Measurements from ENCODE around the gene KLHL14.

DNA sequence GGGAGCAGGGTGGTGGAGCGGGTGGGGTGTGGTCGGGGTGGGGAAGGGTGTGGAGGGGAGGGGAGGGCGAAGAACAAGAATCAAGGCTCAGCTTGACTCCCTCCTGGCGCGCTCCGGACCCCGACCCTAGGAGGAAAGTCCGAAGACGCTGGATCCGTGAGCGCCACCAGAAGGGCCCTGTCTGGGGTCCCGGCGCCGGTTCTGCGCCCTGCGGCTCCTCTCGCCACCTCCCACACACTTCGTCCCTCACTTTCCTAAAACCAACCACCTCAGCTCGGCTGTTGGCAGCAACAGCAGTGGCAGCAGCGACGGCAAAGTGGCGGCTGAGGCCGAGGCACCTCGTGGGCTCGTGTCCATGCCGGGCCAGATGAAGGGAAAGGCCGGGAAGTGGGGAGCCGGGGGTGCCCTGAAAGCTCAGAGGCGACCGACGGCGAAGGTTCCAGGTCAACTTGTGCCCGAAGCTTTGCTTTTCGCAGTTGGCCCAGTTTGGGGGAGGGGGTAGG lies 2.1 kb downstream of the KLHL14 start:
- TF ChIP-seq, protein P1, sequence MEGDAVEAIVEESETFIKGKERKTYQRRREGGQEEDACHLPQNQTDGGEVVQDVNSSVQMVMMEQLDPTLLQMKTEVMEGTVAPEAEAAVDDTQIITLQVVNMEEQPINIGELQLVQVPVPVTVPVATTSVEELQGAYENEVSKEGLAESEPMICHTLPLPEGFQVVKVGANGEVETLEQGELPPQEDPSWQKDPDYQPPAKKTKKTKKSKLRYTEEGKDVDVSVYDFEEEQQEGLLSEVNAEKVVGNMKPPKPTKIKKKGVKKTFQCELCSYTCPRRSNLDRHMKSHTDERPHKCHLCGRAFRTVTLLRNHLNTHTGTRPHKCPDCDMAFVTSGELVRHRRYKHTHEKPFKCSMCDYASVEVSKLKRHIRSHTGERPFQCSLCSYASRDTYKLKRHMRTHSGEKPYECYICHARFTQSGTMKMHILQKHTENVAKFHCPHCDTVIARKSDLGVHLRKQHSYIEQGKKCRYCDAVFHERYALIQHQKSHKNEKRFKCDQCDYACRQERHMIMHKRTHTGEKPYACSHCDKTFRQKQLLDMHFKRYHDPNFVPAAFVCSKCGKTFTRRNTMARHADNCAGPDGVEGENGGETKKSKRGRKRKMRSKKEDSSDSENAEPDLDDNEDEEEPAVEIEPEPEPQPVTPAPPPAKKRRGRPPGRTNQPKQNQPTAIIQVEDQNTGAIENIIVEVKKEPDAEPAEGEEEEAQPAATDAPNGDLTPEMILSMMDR (IDR thresholded peaks at IDR 0.05), result no peak
- no peak for TF ChIP-seq EZH2 (IDR thresholded peaks at IDR 0.05; ENCODE audit: borderline replicate concordance, insufficient read depth, low read depth, low read length, poor library complexity, severe bottlenecking)
